Panc1 (cell line): ENCODE measurements around the gene TTC28. TPM values are rescaled to one million over a fixed set of nuclear protein-coding genes. Genes with fewer than 3 reads are reported as not detected.

ENCODE experiments used
- ATAC-seq: fragments of 200-7000 bp; cut with Tn5 transposase; 2 replicates; pipeline ENCODE4 v1.9.1; 2020; ENCODE audit warnings: mild to moderate bottlenecking, moderate library complexity
- BruUV-seq: library from RNA; stranded (reverse); fragments of 400-500 nt; replicated peaks from 2 replicates; lab custom pipeline; 2021; lab: Mats Ljungman, UMichigan
- CTCF ChIA-PET: fragments of 300-600 bp; sonication (Branson Sonifier 250); formaldehyde crosslinking; loops from one replicate; lab custom pipeline; 2022; ENCODE audit warnings: antibody characterized with exemption; lab: Charles Lee
- POLR2A ChIA-PET: fragments of 300-600 bp; sonication (Branson Sonifier 250); formaldehyde crosslinking; loops from one replicate; lab custom pipeline; 2022; ENCODE audit warnings: antibody characterized with exemption; lab: Charles Lee
- DNase-seq: peaks from one replicate; pipeline ENCODE4 v3.0.0-alpha.2; 2010; ENCODE audit warnings: low read depth, low spot score
- H3K27ac ChIP-seq: 2 replicates; pipeline ENCODE4 v1.5.1; 2011; ENCODE audit warnings: mild to moderate bottlenecking, low read length, inconsistent platforms
- H3K27me3 ChIP-seq: fragments of 200-500 bp; sonication (Bioruptor generic); 2 replicates; pipeline ENCODE4 v1.6.0; 2014; ENCODE audit warnings: low read length, inconsistent platforms; ENCODE audit not compliant: control insufficient read depth, insufficient read depth
- H3K36me3 ChIP-seq: fragments of 200-500 bp; sonication (Bioruptor generic); 2 replicates; pipeline ENCODE4 v1.5.1; 2014; ENCODE audit warnings: inconsistent platforms, mild to moderate bottlenecking, low read length, moderate library complexity; ENCODE audit not compliant: control insufficient read depth, insufficient read depth
- H3K4me1 ChIP-seq: 2 replicates; pipeline ENCODE4 v1.5.1; 2011; ENCODE audit warnings: inconsistent platforms, mild to moderate bottlenecking, low read length, moderate library complexity; ENCODE audit not compliant: control insufficient read depth, insufficient read depth
- H3K4me3 ChIP-seq, 2 experiments: 2 replicates each; pipeline ENCODE4 v1.5.1; 2011 to 2012; ENCODE audit warnings: low read depth in 2 of 2, low read length in 2 of 2, mild to moderate bottlenecking in 2 of 2, inconsistent platforms in 1 of 2, moderate library complexity in 1 of 2
- H3K9me3 ChIP-seq: fragments of 200-500 bp; sonication (Bioruptor generic); 2 replicates; pipeline ENCODE4 v1.5.1; 2014; ENCODE audit warnings: low read depth, mild to moderate bottlenecking, inconsistent platforms, low read length, moderate library complexity; ENCODE audit not compliant: control insufficient read depth, insufficient read depth
- POLR2AphosphoS5 ChIP-seq: IDR thresholded peaks from 2 replicates; pipeline ENCODE4 v1.6.1; 2012; ENCODE audit warnings: mild to moderate bottlenecking, low read depth, low read length, moderate library complexity
- SIN3A ChIP-seq: IDR thresholded peaks from 2 replicates; pipeline ENCODE4 v1.6.1; 2012; ENCODE audit warnings: low read depth, mild to moderate bottlenecking, low read length, moderate library complexity, borderline replicate concordance; ENCODE audit not compliant: insufficient read depth
- TCF7L2 ChIP-seq: IDR thresholded peaks from 2 replicates; pipeline ENCODE4 v1.6.1; 2011; ENCODE audit warnings: mild to moderate bottlenecking, low read depth, low read length, inconsistent platforms
- in situ Hi-C: cut with HindIII; loops from 2 replicates; pipeline ENCODE4 v1.10.0; 2016; ENCODE audit warnings: low sequenced_read_pairs, low pct_unique_long_range_greater_than_20kb
- intact Hi-C: fragments of 100-400 bp; cut with micrococcal nuclease; formaldehyde crosslinking; loops from one replicate; pipeline ENCODE4 v1.10.0; 2022; ENCODE audit not compliant: unreplicated experiment
- total RNA-seq: library from RNA; stranded (reverse); gene quantifications from one replicate; pipeline ENCODE4 v1.2.1, GENCODE V29; 2021; ENCODE audit not compliant: unreplicated experiment
- TF ChIP-seq, protein P1 (sequence below): fragments of 450-650 bp; IDR thresholded peaks from 2 replicates; pipeline ENCODE4 v1.5.1; 2017; ENCODE audit warnings: mild to moderate bottlenecking
- TF ChIP-seq, protein P2 (sequence below), 2 experiments: IDR thresholded peaks; 2 replicates each; pipeline ENCODE4 v1.6.1; 2011 to 2012; ENCODE audit warnings: low read depth in 2 of 2, control low read depth in 1 of 2, low read length in 1 of 2, mild to moderate bottlenecking in 1 of 2, moderate library complexity in 1 of 2; ENCODE audit not compliant: insufficient read depth in 1 of 2

The TTC28 gene
- total RNA-seq, 1 experiment from 2014 or later: 24.8 TPM

DNA sequence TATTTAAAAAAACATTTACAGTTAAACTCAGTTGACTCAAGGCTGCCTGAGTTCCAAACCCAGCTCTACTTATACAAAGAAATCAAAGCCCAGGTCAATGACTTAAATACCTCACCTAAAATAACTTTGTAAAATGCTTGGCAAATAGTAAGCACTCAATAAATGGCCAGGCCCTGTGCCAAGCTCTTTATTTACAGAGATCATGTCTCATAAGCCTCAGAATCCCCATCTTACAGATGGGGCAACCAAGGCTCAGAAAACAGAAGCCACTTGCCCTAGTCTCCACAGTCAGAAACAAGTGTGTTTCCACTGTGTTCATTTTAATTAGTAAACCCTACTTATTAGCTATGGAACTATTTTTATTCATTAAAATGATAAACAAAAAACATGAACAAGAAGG, 30.5 kb upstream of the TTC28 start:
- no peak for DNase-seq
- ATAC-seq: no peak
- Histone ChIP-seq H3K4me3 (no peak overlapping the region), H3K36me3 (peaks cover 2% of the 10 kb centered on the region; the same call in 1 of the 2 replicates), H3K27me3 (no peaks in the 10 kb centered on the region), H3K9me3 (no peaks in the 10 kb centered on the region), H3K27ac (no peak overlapping the region), H3K4me1 (no peaks in the 10 kb centered on the region)
- ChIA-PET CTCF (no interaction called here), POLR2A (no interaction called here)
- intact Hi-C loops (no loop called here), in situ Hi-C loops (no loop called here)
- BruUV-seq: no TSS peak
- TF ChIP-seq TCF7L2: no peak
- no peak for TF ChIP-seq SIN3A
- TF ChIP-seq, protein P1, sequence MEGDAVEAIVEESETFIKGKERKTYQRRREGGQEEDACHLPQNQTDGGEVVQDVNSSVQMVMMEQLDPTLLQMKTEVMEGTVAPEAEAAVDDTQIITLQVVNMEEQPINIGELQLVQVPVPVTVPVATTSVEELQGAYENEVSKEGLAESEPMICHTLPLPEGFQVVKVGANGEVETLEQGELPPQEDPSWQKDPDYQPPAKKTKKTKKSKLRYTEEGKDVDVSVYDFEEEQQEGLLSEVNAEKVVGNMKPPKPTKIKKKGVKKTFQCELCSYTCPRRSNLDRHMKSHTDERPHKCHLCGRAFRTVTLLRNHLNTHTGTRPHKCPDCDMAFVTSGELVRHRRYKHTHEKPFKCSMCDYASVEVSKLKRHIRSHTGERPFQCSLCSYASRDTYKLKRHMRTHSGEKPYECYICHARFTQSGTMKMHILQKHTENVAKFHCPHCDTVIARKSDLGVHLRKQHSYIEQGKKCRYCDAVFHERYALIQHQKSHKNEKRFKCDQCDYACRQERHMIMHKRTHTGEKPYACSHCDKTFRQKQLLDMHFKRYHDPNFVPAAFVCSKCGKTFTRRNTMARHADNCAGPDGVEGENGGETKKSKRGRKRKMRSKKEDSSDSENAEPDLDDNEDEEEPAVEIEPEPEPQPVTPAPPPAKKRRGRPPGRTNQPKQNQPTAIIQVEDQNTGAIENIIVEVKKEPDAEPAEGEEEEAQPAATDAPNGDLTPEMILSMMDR: no peak
- TF ChIP-seq, protein P2, sequence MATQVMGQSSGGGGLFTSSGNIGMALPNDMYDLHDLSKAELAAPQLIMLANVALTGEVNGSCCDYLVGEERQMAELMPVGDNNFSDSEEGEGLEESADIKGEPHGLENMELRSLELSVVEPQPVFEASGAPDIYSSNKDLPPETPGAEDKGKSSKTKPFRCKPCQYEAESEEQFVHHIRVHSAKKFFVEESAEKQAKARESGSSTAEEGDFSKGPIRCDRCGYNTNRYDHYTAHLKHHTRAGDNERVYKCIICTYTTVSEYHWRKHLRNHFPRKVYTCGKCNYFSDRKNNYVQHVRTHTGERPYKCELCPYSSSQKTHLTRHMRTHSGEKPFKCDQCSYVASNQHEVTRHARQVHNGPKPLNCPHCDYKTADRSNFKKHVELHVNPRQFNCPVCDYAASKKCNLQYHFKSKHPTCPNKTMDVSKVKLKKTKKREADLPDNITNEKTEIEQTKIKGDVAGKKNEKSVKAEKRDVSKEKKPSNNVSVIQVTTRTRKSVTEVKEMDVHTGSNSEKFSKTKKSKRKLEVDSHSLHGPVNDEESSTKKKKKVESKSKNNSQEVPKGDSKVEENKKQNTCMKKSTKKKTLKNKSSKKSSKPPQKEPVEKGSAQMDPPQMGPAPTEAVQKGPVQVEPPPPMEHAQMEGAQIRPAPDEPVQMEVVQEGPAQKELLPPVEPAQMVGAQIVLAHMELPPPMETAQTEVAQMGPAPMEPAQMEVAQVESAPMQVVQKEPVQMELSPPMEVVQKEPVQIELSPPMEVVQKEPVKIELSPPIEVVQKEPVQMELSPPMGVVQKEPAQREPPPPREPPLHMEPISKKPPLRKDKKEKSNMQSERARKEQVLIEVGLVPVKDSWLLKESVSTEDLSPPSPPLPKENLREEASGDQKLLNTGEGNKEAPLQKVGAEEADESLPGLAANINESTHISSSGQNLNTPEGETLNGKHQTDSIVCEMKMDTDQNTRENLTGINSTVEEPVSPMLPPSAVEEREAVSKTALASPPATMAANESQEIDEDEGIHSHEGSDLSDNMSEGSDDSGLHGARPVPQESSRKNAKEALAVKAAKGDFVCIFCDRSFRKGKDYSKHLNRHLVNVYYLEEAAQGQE (IDR thresholded peaks at IDR 0.05; ENCODE audit: insufficient read depth in 1 of 2, low read depth in 2 of 2, low read length in 1 of 2): no peak
- TF ChIP-seq POLR2AphosphoS5: no peak

DNA sequence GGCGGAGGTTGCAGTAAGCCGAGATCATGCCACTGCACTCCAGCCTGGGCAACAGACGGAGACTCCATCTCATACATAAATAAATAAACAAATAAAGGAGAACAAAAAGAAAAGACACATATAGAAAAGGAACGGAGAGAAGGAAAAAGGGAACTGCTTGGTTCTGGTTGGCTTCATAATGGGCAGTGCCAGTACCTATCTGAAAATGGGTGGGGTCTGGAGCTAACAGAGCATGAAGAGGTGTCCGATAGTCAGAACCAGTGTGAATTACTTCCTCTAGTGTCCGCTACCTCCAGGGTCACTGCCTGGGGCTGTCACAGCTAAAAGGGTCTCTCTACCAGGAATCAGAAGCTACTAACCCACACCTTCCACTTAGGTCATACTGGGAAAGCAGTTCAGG, 27.2 kb upstream of the TTC28 start:
- Histone ChIP-seq H3K4me3 (no peak overlapping the region), H3K27ac (no peak overlapping the region), H3K27me3 (no peaks in the 10 kb centered on the region), H3K9me3 (no peaks in the 10 kb centered on the region), H3K4me1 (no peaks in the 10 kb centered on the region), H3K36me3 (peaks cover 2% of the 10 kb centered on the region; the same call in 1 of the 2 replicates)
- ChIA-PET POLR2A (no interaction called here), CTCF (no interaction called here)
- TF ChIP-seq SIN3A (no peak), POLR2AphosphoS5 (no peak), TCF7L2 (no peak)
- TF ChIP-seq, protein P1: no peak
- TF ChIP-seq, protein P2 (IDR thresholded peaks at IDR 0.05; ENCODE audit: insufficient read depth in 1 of 2, low read depth in 2 of 2, low read length in 1 of 2): no peak
- no TSS peak for BruUV-seq
- no peak for ATAC-seq
- intact Hi-C loops (no loop called here), in situ Hi-C loops (no loop called here)
- no peak for DNase-seq
